Measurements from ENCODE around the gene EFNB2. TPM values are rescaled to one million over a fixed set of nuclear protein-coding genes. Genes with fewer than 3 reads are reported as not detected.

EFNB2 gene
- total RNA-seq, 1 donor from 2014 or later = 42.1 TPM

DNA sequence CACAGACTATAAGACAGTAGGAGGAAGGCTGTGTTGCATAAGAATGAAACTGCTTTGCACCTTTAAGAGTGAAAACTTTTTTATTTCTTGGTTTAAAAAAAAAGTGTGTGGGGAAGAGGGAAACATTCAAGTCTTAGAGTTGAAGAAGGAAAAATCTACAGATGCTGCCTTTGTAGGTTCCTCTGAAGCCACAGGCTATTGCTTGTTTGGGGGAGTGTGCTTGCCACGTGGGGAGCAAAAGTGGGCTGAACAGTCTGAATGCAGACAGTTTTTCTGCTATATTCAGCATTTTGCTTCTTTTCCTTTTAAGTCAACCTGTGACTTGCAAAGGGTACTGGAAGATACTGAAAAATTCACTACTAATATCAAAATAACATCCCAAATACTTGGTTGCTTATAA, 36.9 kb downstream of the EFNB2 start:
- Histone ChIP-seq H3K27me3 (ENCODE audit: control insufficient read depth, insufficient read depth, low read length) (no peaks in the 10 kb centered on the region), H3K4me3 (ENCODE audit: low read depth, low read length) (no peak overlapping the region), H3K36me3 (ENCODE audit: control insufficient read depth, insufficient read depth, low read length) (no peaks in the 10 kb centered on the region)
- TF ChIP-seq, protein P1, sequence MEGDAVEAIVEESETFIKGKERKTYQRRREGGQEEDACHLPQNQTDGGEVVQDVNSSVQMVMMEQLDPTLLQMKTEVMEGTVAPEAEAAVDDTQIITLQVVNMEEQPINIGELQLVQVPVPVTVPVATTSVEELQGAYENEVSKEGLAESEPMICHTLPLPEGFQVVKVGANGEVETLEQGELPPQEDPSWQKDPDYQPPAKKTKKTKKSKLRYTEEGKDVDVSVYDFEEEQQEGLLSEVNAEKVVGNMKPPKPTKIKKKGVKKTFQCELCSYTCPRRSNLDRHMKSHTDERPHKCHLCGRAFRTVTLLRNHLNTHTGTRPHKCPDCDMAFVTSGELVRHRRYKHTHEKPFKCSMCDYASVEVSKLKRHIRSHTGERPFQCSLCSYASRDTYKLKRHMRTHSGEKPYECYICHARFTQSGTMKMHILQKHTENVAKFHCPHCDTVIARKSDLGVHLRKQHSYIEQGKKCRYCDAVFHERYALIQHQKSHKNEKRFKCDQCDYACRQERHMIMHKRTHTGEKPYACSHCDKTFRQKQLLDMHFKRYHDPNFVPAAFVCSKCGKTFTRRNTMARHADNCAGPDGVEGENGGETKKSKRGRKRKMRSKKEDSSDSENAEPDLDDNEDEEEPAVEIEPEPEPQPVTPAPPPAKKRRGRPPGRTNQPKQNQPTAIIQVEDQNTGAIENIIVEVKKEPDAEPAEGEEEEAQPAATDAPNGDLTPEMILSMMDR (IDR thresholded peaks at IDR 0.05; ENCODE audit: insufficient read depth, low read length, poor library complexity, severe bottlenecking) = no peak
- DNase-seq (ENCODE audit: low read depth) = no peak

GRCh38 chr13:106498158-106498557, 37.3 kb downstream of the EFNB2 start:
- no peaks in the 10 kb centered on the region for H3K27me3 ChIP-seq (ENCODE audit: control insufficient read depth, insufficient read depth, low read length)
- TF ChIP-seq, protein P1 (IDR thresholded peaks at IDR 0.05; ENCODE audit: insufficient read depth, low read length, poor library complexity, severe bottlenecking) = no peak
- H3K4me3 ChIP-seq (ENCODE audit: low read depth, low read length) = no peak overlapping the region
- no peak for DNase-seq (ENCODE audit: low read depth)
- H3K36me3 ChIP-seq (ENCODE audit: control insufficient read depth, insufficient read depth, low read length) = peaks cover under 1% of the 10 kb centered on the region

DNA sequence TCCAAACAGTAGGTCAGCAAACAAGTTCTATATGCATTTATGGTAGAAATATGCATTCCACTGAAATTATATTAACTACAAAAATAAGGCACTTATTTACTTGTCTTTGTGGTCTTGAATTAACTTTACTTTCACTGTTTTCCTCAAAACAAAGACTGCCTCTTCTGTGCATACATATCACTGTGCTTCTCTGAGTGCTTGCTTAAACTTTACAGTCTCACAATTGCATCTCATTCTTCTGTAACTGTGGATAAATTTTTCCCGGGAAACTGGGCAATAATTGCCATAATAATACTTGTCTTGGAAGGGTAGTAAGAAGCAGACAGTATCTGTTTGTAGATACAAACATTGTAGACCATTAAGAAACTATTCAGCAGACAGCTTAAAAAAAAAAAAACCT, 38.4 kb downstream of the EFNB2 start:
- DNase-seq (ENCODE audit: low read depth) = no peak
- TF ChIP-seq, protein P1 (IDR thresholded peaks at IDR 0.05; ENCODE audit: insufficient read depth, low read length, poor library complexity, severe bottlenecking) = no peak
- no peaks in the 10 kb centered on the region for H3K27me3 ChIP-seq (ENCODE audit: control insufficient read depth, insufficient read depth, low read length)
- peaks cover 5% of the 10 kb centered on the region for H3K36me3 ChIP-seq (ENCODE audit: control insufficient read depth, insufficient read depth, low read length)
- no peak overlapping the region for H3K4me3 ChIP-seq (ENCODE audit: low read depth, low read length)

- H3K4me3 ChIP-seq (ENCODE audit: low read depth, low read length) = no peak overlapping the region
- peaks cover 6% of the 10 kb centered on the region for H3K36me3 ChIP-seq (ENCODE audit: control insufficient read depth, insufficient read depth, low read length)
- H3K27me3 ChIP-seq (ENCODE audit: control insufficient read depth, insufficient read depth, low read length) = no peaks in the 10 kb centered on the region
- TF ChIP-seq, protein P1 (IDR thresholded peaks at IDR 0.05; ENCODE audit: insufficient read depth, low read length, poor library complexity, severe bottlenecking) = no peak
- no peak for DNase-seq (ENCODE audit: low read depth)
These were observed 39.1 kb downstream of the EFNB2 start for GRCh38 chr13:106496072-106496997.

GRCh38 chr13:106494936-106495335, 40.5 kb downstream of the EFNB2 start:
- H3K27me3 ChIP-seq (ENCODE audit: control insufficient read depth, insufficient read depth, low read length) = no peaks in the 10 kb centered on the region
- DNase-seq (ENCODE audit: low read depth) = no peak

More at GRCh38 chr13:106494936-106495335, 40.5 kb downstream of the EFNB2 start:
- TF ChIP-seq, protein P1 (IDR thresholded peaks at IDR 0.05; ENCODE audit: insufficient read depth, low read length, poor library complexity, severe bottlenecking) = no peak
- H3K4me3 ChIP-seq (ENCODE audit: low read depth, low read length) = no peak overlapping the region
- peaks cover 6% of the 10 kb centered on the region for H3K36me3 ChIP-seq (ENCODE audit: control insufficient read depth, insufficient read depth, low read length)
